HepG2 (cell line): ENCODE measurements around the gene CACNG7. TPM values are rescaled to one million over a fixed set of nuclear protein-coding genes. Genes with fewer than 3 reads are reported as not detected.

ENCODE experiments used
- AGO1 ChIP-seq: fragments of 200-400 bp; formaldehyde crosslinking; IDR thresholded peaks from 2 replicates; pipeline ENCODE4 v1.6.1; 2017; ENCODE audit warnings: mild to moderate bottlenecking, low read depth, low read length, moderate library complexity; ENCODE audit not compliant: poor library complexity, severe bottlenecking
- ASH2L ChIP-seq: fragments of 300-600, 200-600 bp; sonication (generic); IDR thresholded peaks from 2 replicates; pipeline ENCODE4 v1.7.0; 2017; ENCODE audit warnings: low read depth, mild to moderate bottlenecking, moderate library complexity, mixed read lengths, low read length; ENCODE audit not compliant: insufficient read length
- ATF7-NPFF ChIP-seq: sonication (generic); formaldehyde crosslinking; IDR thresholded peaks from 2 replicates; pipeline ENCODE4 v1.8.1; 2023; ENCODE audit warnings: mild to moderate bottlenecking, low read depth, missing genetic modification reagents, moderate library complexity
- BRD4 ChIP-seq: sonication (generic); formaldehyde crosslinking; IDR thresholded peaks from 2 replicates; pipeline ENCODE4 v1.4.0; 2020; ENCODE audit warnings: missing genetic modification reagents
- CBX5 ChIP-seq: sonication (generic); formaldehyde crosslinking; IDR thresholded peaks from 2 replicates; pipeline ENCODE4 v1.4.0; 2020; ENCODE audit warnings: missing genetic modification reagents, borderline replicate concordance
- DRAP1 ChIP-seq: IDR thresholded peaks from 2 replicates; pipeline ENCODE4 v1.6.1; 2016; ENCODE audit warnings: missing genetic modification reagents, missing compliant biosample characterization
- ERF ChIP-seq: IDR thresholded peaks from 2 replicates; pipeline ENCODE4 v1.6.1; 2018; ENCODE audit warnings: missing biosample characterization, missing genetic modification reagents
- HINFP ChIP-seq: sonication (generic); formaldehyde crosslinking; IDR thresholded peaks from 2 replicates; pipeline ENCODE4 v1.4.0; 2020; ENCODE audit warnings: low read depth, mild to moderate bottlenecking, missing genetic modification reagents
- HOXA5 ChIP-seq: sonication (generic); formaldehyde crosslinking; IDR thresholded peaks from 2 replicates; pipeline ENCODE4 v1.4.0; 2020; ENCODE audit warnings: missing genetic modification reagents
- ISX ChIP-seq: sonication (generic); formaldehyde crosslinking; conservative IDR thresholded peaks from 2 replicates; pipeline ENCODE4 v1.5.0; 2020; ENCODE audit warnings: missing genetic modification reagents
- LCORL ChIP-seq, 2 experiments: fragments of 450-650 bp in 1 of 2; sonication (generic) in 1 of 2; formaldehyde crosslinking in 1 of 2; IDR thresholded peaks; 2 replicates each; pipeline versions ENCODE4 v1.5.0 to v1.6.1; 2017 to 2020; ENCODE audit warnings: antibody characterized with exemption in 1 of 2, missing genetic modification reagents in 1 of 2
- MBD4 ChIP-seq: IDR thresholded peaks from 2 replicates; pipeline ENCODE4 v1.6.1; 2012; ENCODE audit warnings: low read length, inconsistent platforms, borderline replicate concordance
- PRDM10 ChIP-seq: sonication (generic); formaldehyde crosslinking; IDR thresholded peaks from 2 replicates; pipeline ENCODE4 v1.4.0; 2020; ENCODE audit warnings: low read depth, missing genetic modification reagents
- PREB ChIP-seq: sonication (generic); formaldehyde crosslinking; IDR thresholded peaks from 2 replicates; pipeline ENCODE4 v1.4.0; 2020; ENCODE audit warnings: missing genetic modification reagents
- SATB2 ChIP-seq: sonication (generic); formaldehyde crosslinking; IDR thresholded peaks from 2 replicates; pipeline ENCODE4 v1.5.0; 2020; ENCODE audit warnings: missing genetic modification reagents
- SIN3A ChIP-seq: IDR thresholded peaks from 2 replicates; pipeline ENCODE4 v1.6.1; 2011; ENCODE audit warnings: low read depth, mild to moderate bottlenecking, control low read depth, low read length, borderline replicate concordance
- ZFX ChIP-seq: sonication (generic); formaldehyde crosslinking; IDR thresholded peaks from 2 replicates; pipeline ENCODE4 v1.4.0; 2020; ENCODE audit warnings: mild to moderate bottlenecking, low read depth, missing genetic modification reagents, moderate library complexity
- ZNF331 ChIP-seq: sonication (generic); formaldehyde crosslinking; IDR thresholded peaks from 2 replicates; pipeline ENCODE4 v1.4.0; 2020; ENCODE audit warnings: missing genetic modification reagents
- ZNF335 ChIP-seq: sonication (generic); formaldehyde crosslinking; IDR thresholded peaks from 2 replicates; pipeline ENCODE4 v1.4.0; 2020; ENCODE audit warnings: missing genetic modification reagents
- ZSCAN9 ChIP-seq: IDR thresholded peaks from 2 replicates; pipeline ENCODE4 v1.6.1; 2016; ENCODE audit warnings: borderline replicate concordance
- polyA plus RNA-seq, 8 experiments: library from polyadenylated mRNA; depleted of rRNA in 3 of 8; stranded (reverse) in 7 of 8; unstranded in 1 of 8; fragments of >200 nt; fragmentation: Illumina TruSeq in 4 of 8; extraction: Trizol in 4 of 8; gene quantifications; 2 replicates each; pipeline versions ENCODE4 v1.2.1 to v1.2.3, GENCODE V29; 2011 to 2016; ENCODE audit warnings: low read depth in 4 of 8, missing spikeins in 1 of 8, mixed read lengths in 1 of 8; ENCODE audit not compliant: insufficient read depth in 1 of 8
- total RNA-seq, 5 experiments: library from RNA; depleted of rRNA; stranded (reverse); fragments of >200 nt; fragmentation: Illumina TruSeq; extraction: Trizol; gene quantifications; 2 replicates each; pipeline ENCODE4 v1.2.3, GENCODE V29; 2016; ENCODE audit warnings: low read depth in 1 of 5

CACNG7 gene
- total and polyA plus RNA-seq, 2 of the 13 experiments (the other 11 are each of a cell fraction or from before 2014, with no cell fraction given) = not detected

- TF ChIP-seq PRDM10 (CRISPR knock-in tag) (no peak), BRD4 (peak; percentile 82), SATB2 (CRISPR knock-in tag) (no peak), ATF7-NPFF (CRISPR knock-in tag) (peak; percentile 50; the same call in 1 of the 2 replicates), PREB (CRISPR knock-in tag) (no peak), AGO1 (peak; percentile 48), ZNF335 (CRISPR knock-in tag) (no peak), ZNF331 (CRISPR knock-in tag) (0 out of 2 replicates have a peak, but pooled peaks have one; percentile 48), DRAP1 (CRISPR knock-in tag) (peak; percentile 59; the same call in 1 of the 2 replicates), ASH2L (peak; percentile 35), ERF (peak; percentile 54; the same call in 1 of the 2 replicates), ZSCAN9 (CRISPR knock-in tag) (peak; percentile 41; the same call in 1 of the 2 replicates), MBD4 (no peak), ZFX (CRISPR knock-in tag) (peak; percentile 92), HINFP (CRISPR knock-in tag) (no peak), CBX5 (peak; percentile 12; the same call in 1 of the 2 replicates), SIN3A (peak; percentile 27; the same call in 1 of the 2 replicates), HOXA5 (CRISPR knock-in tag) (peak; percentile 45; the same call in 1 of the 2 replicates), LCORL (IDR thresholded peaks at IDR 0.05) (no peak), LCORL (CRISPR knock-in tag; IDR thresholded peaks at IDR 0.05) (peak; percentile 70; the same call in 1 of the 2 replicates), ISX (CRISPR knock-in tag) (no peak)
These were observed 42.9 kb upstream of the CACNG7 start (continued) for GRCh38 chr19:53865918-53866864.
